ENCODE measurements around the gene ITPK1.

The ITPK1 gene

DNA sequence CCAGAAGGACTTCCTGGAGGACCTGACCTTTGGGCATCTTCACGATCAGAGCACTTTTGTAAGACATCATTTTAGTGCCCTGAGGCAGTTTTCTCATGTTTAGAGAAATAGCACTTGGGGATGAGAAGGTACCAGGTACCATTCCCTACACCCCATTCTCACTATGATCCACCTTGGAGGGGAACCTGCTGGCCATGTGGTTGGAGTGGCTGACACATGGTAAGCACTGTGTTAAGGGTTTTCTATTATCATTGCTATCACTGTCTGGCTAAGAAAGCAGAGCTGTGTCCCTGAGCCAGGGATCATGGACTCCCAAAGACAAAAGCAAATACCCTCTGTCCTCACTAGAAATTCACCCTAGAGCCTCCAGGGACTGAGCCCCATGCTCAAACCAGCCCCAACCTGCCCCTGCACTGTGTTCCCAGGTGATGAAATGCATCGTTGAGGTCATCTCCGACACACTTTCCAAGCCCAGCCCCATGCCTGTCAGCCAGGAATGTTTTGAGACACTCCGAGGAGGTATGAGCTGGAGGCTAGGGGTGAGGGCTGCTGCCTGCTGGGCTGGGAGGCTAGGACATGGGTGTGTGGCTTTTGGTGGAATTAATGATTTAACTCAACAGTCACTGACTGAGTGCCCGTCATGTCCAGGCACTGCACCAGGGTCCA, 189.4 kb downstream of the ITPK1 start:
- Histone ChIP-seq H3K9ac (ENCODE audit: low read depth, low read length) (no peak overlapping the region), H3K4me3 (ENCODE audit: low read length) (no peak overlapping the region), H3K27me3 (ENCODE audit: insufficient read depth, low read length) (peaks cover 17% of the 10 kb centered on the region), H3K27ac (ENCODE audit: low read depth, low read length) (no peak overlapping the region), H3K4me1 (ENCODE audit: insufficient read depth, low read length) (peaks cover 7% of the 10 kb centered on the region; the same call in 1 of the 2 replicates), H3K36me3 (ENCODE audit: insufficient read depth, low read length) (no peaks in the 10 kb centered on the region), H3K9me3 (ENCODE audit: insufficient read depth, low read depth, low read length) (no peaks in the 10 kb centered on the region)
- 85% methylated on average over 5 of the region's 5 CpGs for WGBS

DNA sequence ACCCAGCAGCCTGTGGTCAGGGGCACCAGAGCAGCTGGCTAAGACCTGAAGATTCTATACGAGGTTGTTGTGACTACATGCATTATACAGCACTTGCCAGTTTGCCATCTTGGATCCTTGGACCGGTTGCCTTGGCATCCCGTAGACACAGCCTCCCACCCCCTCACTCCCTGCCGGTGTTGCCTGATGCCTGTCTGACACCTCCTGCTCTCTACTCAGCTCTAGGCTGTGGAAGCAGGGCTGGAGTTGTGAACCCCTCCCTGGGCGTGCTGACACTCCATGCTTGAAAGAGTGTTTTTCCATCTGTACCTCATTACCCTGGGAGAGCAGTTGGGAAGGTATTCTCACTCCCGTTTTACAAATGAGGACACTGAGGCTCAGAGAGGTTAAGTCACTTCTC, 190.3 kb downstream of the ITPK1 start:
- Histone ChIP-seq H3K4me3 (ENCODE audit: low read length) (no peak overlapping the region), H3K4me1 (ENCODE audit: insufficient read depth, low read length) (peaks cover 7% of the 10 kb centered on the region; the same call in 1 of the 2 replicates), H3K9me3 (ENCODE audit: insufficient read depth, low read depth, low read length) (no peaks in the 10 kb centered on the region), H3K36me3 (ENCODE audit: insufficient read depth, low read length) (no peaks in the 10 kb centered on the region), H3K27ac (ENCODE audit: low read depth, low read length) (no peak overlapping the region), H3K9ac (ENCODE audit: low read depth, low read length) (no peak overlapping the region), H3K27me3 (ENCODE audit: insufficient read depth, low read length) (peaks cover 20% of the 10 kb centered on the region)
- WGBS, result 84% methylated on average over 6 of the region's 6 CpGs

DNA sequence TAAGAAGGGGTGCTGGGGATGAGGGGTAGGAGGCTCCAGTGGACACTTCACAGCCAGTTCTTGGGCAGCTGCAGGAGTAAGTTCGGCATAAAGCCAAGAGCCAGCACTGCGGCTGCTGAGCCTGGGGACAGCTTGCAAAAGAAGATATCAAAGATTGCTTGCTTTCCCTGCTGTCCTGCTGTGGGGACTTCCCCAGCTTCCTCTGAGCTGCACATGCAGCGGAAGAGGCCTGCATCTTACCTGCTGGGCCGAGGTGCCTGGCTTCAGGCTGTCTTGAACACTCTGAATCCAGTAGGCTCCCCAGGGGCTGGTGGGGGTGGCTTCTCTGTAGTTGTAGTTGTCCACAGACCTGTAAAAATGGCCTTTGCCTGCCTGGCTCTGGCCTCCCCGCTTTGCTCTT, 191.5 kb downstream of the ITPK1 start:
- Histone ChIP-seq H3K4me3 (ENCODE audit: low read length) (peak overlapping the region; percentile 74), H3K27me3 (ENCODE audit: insufficient read depth, low read length) (peaks cover 25% of the 10 kb centered on the region), H3K9ac (ENCODE audit: low read depth, low read length) (no peak overlapping the region), H3K36me3 (ENCODE audit: insufficient read depth, low read length) (no peaks in the 10 kb centered on the region), H3K4me1 (ENCODE audit: insufficient read depth, low read length) (peaks cover 7% of the 10 kb centered on the region; the same call in 1 of the 2 replicates), H3K9me3 (ENCODE audit: insufficient read depth, low read depth, low read length) (no peaks in the 10 kb centered on the region), H3K27ac (ENCODE audit: low read depth, low read length) (no peak overlapping the region)
- 36% methylated on average over 5 of the region's 5 CpGs for WGBS

DNA sequence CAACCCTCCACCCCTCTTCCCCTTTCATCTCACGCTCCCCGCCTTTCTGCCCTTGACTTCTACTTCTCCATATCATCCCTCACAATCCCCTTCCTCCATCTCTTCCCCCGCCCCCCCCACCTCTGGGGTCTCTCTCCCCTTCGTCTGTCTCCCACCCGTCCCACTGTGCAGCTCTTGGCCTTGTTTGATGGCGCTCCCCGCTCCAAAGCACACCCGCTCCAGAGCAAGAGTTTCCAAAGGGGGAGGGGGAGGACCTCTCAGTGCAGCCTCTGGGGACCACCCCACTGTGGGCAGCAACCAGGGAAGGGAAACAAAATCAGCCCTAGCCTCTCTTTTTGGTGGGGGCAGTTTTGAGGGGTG, 192.0 kb downstream of the ITPK1 start:
- Histone ChIP-seq H3K9me3 (ENCODE audit: insufficient read depth, low read depth, low read length) (no peaks in the 10 kb centered on the region), H3K27ac (ENCODE audit: low read depth, low read length) (no peak overlapping the region), H3K27me3 (ENCODE audit: insufficient read depth, low read length) (peaks cover 30% of the 10 kb centered on the region), H3K4me3 (ENCODE audit: low read length) (peak overlapping the region; percentile 74), H3K36me3 (ENCODE audit: insufficient read depth, low read length) (no peaks in the 10 kb centered on the region), H3K9ac (ENCODE audit: low read depth, low read length) (no peak overlapping the region), H3K4me1 (ENCODE audit: insufficient read depth, low read length) (peaks cover 7% of the 10 kb centered on the region; the same call in 1 of the 2 replicates)
- 34% methylated on average over 8 of the region's 8 CpGs for WGBS

DNA sequence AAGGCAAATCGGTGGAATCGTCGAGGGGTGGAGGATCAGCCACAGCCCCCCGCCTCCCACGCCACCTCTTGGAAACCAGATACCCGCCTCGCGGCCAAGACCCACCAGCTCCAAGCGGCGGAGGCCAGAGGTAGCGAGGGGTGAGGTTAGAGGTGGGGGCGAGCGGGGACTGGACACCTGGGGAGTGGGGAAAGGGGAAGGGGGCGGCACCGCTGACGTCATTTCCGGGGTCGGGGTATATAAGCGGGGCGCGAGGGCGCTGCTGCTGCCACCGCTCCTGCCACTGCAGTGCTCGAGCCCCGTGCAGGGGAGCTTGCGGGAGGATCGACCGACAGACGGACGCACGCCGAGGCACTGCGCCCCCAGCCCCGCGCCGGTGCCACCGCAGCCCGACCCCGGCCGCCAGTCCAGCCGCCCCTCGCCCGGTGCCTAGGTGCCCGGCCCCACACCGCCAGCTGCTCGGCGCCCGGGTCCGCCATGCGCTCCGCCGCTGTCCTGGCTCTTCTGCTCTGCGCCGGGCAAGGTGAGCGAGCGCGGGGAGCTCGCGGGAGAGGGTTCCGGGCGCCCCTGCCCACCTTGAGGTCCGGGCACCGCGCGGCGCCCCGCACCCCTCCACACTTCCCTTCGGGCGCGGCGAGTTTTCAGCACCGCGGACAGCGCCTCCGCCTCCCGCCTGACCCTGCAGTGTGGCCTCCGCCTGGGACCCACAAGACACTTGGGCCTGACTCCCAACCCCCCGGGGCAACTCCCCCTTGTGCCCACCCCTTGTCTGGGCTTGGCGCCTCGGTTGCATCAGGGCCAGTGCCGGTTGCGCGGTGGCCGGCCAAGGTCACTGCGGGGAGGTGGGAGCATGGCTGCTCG, 192.6 kb downstream of the ITPK1 start, which contains the start of gene CHGA:
CHGA (plus strand) TSS at position 268 of the 861 bp plus-strand sequence; CDS start at position 478, 210 bp downstream.
- peak within 1 kb of the TSS; percentile 74 for H3K4me3 ChIP-seq (ENCODE audit: low read length)
- 2% methylated on average over 86 of the region's 86 CpGs for WGBS
- H3K27me3 ChIP-seq (ENCODE audit: insufficient read depth, low read length), result peaks cover 30% of the 10 kb centered on the region
- H3K9ac ChIP-seq (ENCODE audit: low read depth, low read length), result peak within 1 kb of the TSS; percentile 36; the same call in 1 of the 2 replicates
- H3K4me1 ChIP-seq (ENCODE audit: insufficient read depth, low read length), result peaks cover 7% of the 10 kb centered on the region; the same call in 1 of the 2 replicates
- H3K27ac ChIP-seq (ENCODE audit: low read depth, low read length), result no peak within 1 kb of the TSS
- no peaks in the 10 kb centered on the region for H3K9me3 ChIP-seq (ENCODE audit: insufficient read depth, low read depth, low read length)
- no peaks in the 10 kb centered on the region for H3K36me3 ChIP-seq (ENCODE audit: insufficient read depth, low read length)

DNA sequence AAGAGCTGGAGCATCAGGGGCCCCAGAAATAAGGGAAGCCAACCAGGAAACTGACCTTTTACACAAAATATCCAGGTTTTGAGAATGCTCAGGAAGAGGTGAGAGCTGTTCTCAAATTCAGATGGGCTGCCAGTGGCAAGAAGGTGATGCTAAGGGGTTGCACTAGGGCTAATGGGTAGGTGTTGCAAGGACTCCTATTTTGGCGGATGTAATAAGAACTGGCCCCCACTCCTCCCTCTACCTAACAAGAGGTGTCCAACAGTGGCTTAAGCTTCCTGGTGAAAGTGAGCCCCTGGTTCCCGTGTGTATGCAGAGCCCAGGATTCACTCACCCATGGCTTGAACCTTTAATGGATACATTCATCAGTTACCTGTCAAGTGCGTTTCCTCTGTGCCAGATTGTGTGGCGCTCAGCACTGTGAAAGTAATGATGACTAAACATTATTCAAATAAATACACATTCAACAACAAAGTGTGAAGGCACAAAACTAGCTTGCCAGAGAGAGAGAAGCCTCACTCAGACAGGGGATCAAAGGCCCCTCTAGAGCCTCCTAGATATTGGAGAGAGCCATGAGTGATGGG, 193.5 kb downstream of the ITPK1 start:
- Histone ChIP-seq H3K4me3 (ENCODE audit: low read length) (peak overlapping the region; percentile 74), H3K4me1 (ENCODE audit: insufficient read depth, low read length) (peaks cover 7% of the 10 kb centered on the region; the same call in 1 of the 2 replicates), H3K36me3 (ENCODE audit: insufficient read depth, low read length) (no peaks in the 10 kb centered on the region), H3K9ac (ENCODE audit: low read depth, low read length) (peak overlapping the region; percentile 36; the same call in 1 of the 2 replicates), H3K27ac (ENCODE audit: low read depth, low read length) (no peak overlapping the region), H3K9me3 (ENCODE audit: insufficient read depth, low read depth, low read length) (no peaks in the 10 kb centered on the region), H3K27me3 (ENCODE audit: insufficient read depth, low read length) (peaks cover 30% of the 10 kb centered on the region)
- WGBS, result 81% methylated on average over 4 of the region's 4 CpGs

DNA sequence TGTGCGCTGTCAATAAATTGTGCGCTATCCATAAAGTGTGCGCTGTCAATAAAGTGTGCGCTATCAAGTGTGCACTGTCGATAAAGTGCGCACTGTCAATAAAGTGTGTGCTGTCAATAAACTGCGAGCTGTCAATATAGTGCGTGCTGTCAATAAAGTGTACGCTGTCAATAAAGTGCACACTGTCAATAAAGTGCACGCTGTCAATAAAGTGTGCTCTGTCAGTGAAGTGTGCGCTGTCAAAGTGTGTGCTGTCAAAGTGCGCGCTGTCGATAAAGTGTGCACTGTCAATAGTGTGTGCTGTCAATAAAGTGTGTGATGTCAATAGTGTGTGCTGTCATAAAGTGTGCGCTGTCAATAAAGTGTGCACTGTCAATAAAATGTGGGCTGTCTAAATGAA, 195.7 kb downstream of the ITPK1 start:
- Histone ChIP-seq H3K9me3 (ENCODE audit: insufficient read depth, low read depth, low read length) (no peaks in the 10 kb centered on the region), H3K4me3 (ENCODE audit: low read length) (no peak overlapping the region), H3K9ac (ENCODE audit: low read depth, low read length) (no peak overlapping the region), H3K27me3 (ENCODE audit: insufficient read depth, low read length) (peaks cover 42% of the 10 kb centered on the region), H3K4me1 (ENCODE audit: insufficient read depth, low read length) (peaks cover 7% of the 10 kb centered on the region; the same call in 1 of the 2 replicates), H3K36me3 (ENCODE audit: insufficient read depth, low read length) (no peaks in the 10 kb centered on the region), H3K27ac (ENCODE audit: low read depth, low read length) (no peak overlapping the region)
- 95% methylated on average over 15 of the region's 15 CpGs for WGBS

DNA sequence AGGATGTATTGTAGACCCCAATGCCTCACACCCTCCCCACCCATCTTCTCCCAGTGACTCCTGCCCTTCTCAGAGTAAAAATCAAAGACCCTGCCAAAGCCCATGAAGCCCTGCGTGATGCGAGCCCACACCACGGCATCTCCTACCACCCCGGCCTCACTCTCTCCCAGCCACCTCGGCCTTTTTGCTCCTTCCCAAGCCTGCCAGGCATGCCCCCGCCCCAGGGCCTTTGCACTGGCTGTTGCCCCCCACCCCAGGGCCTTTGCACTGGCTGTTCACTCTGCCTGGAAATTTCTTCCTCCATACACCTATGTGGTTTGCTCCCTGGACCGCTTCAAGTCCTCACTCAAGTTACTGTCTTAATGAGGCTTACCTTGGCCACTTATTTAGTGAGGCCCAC, 197.8 kb downstream of the ITPK1 start:
- Histone ChIP-seq H3K9me3 (ENCODE audit: insufficient read depth, low read depth, low read length) (no peaks in the 10 kb centered on the region), H3K4me3 (ENCODE audit: low read length) (no peak overlapping the region), H3K36me3 (ENCODE audit: insufficient read depth, low read length) (no peaks in the 10 kb centered on the region), H3K27ac (ENCODE audit: low read depth, low read length) (no peak overlapping the region), H3K27me3 (ENCODE audit: insufficient read depth, low read length) (peaks cover 43% of the 10 kb centered on the region), H3K4me1 (ENCODE audit: insufficient read depth, low read length) (0 out of 2 replicates have a peak, but pooled peaks cover 3% of the 10 kb centered on the region), H3K9ac (ENCODE audit: low read depth, low read length) (no peak overlapping the region)
- WGBS, result 86% methylated on average over 7 of the region's 7 CpGs

DNA sequence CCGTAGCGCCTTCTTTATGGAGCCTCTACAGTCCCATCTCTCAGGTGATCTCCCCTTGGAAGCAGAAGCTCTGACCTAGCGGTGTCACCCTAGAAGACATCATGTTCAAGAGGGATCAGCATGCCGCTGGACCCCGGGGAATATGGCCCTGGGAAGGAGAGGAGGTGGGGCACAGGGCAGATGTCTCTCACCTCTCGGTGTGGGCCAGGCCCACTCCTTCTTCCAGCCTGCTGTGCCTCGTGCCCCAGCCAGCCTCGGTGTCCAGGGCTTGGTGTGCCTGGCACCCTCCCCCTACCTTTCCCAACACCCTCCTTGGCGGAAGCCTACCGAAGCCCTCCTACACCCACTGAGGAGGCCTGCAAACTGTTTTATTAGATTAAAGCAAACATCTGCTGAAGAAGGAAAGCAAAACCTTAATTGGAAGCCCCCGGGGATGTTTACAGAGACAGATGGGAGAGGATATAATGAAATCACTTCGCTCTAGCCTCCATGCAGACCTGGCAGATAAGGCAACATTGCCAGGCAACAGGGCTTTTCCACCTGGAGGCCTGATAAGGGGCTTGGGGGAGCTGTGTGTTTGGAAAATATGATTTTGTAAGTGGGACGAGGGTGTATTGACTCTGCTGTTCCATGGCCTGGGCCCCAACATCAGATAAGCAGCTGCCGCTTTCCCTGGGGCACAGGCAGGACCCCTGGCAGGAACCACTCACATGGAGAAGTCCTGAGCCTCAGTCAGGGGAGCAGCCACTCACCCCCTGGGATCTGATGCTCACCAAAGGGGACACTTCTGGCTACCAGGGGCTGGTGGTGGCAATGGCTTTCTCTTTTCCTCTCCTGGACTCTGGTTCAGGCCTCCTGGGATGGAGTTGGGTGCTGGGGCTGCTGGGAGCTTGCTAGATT, 198.4 kb downstream of the ITPK1 start:
- Histone ChIP-seq H3K4me3 (ENCODE audit: low read length) (no peak overlapping the region), H3K36me3 (ENCODE audit: insufficient read depth, low read length) (no peaks in the 10 kb centered on the region), H3K27ac (ENCODE audit: low read depth, low read length) (no peak overlapping the region), H3K9me3 (ENCODE audit: insufficient read depth, low read depth, low read length) (no peaks in the 10 kb centered on the region), H3K9ac (ENCODE audit: low read depth, low read length) (no peak overlapping the region), H3K27me3 (ENCODE audit: insufficient read depth, low read length) (peaks cover 38% of the 10 kb centered on the region), H3K4me1 (ENCODE audit: insufficient read depth, low read length) (no peaks in the 10 kb centered on the region)
- 84% methylated on average over 14 of the region's 14 CpGs for WGBS

DNA sequence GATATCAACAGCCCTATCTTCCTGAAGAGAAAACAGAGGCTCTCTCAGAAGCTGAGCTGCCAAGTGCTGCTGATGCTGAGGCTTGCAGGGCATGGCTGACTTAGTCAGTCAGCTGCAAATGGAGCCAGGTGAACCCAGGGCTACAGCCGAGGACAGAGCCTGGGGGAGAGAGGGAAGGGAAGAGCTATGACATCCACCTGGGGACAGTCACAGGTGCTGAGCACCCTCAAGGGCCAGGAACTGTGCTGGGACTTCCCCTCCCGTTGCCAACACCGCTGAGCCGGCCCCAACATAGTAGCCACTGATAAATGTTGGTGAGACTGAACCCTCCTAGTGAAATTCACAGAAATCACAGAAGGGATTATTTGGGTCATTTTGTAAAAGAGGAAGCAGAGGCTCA, 199.5 kb downstream of the ITPK1 start:
- WGBS, result 82% methylated on average over 4 of the region's 4 CpGs
- no peak overlapping the region for H3K9ac ChIP-seq (ENCODE audit: low read depth, low read length)
- no peaks in the 10 kb centered on the region for H3K9me3 ChIP-seq (ENCODE audit: insufficient read depth, low read depth, low read length)
- no peaks in the 10 kb centered on the region for H3K4me1 ChIP-seq (ENCODE audit: insufficient read depth, low read length)
- H3K36me3 ChIP-seq (ENCODE audit: insufficient read depth, low read length), result no peaks in the 10 kb centered on the region
- no peak overlapping the region for H3K4me3 ChIP-seq (ENCODE audit: low read length)
- H3K27ac ChIP-seq (ENCODE audit: low read depth, low read length), result no peak overlapping the region
- peaks cover 30% of the 10 kb centered on the region; the same call in 1 of the 2 replicates for H3K27me3 ChIP-seq (ENCODE audit: insufficient read depth, low read length)
